Measurements from ENCODE around the gene NCL.
"Not testable (repeated sequence)": the region's sequence is repeated elsewhere in the genome, so short reads cannot be mapped to it uniquely, and the experiment has no call there.

GRCh38 chr2:231407686-231408085, 56.6 kb downstream of the NCL start:
- TF ChIP-seq RAD21 (IDR thresholded peaks at IDR 0.05; ENCODE audit: low read depth); SIN3A (IDR thresholded peaks at IDR 0.05; ENCODE audit: low read depth); SP1 (IDR thresholded peaks at IDR 0.05; ENCODE audit: low read depth); ATF3 (IDR thresholded peaks at IDR 0.05); JUND (IDR thresholded peaks at IDR 0.05): not testable (repeated sequence)
- TF ChIP-seq, protein P1, sequence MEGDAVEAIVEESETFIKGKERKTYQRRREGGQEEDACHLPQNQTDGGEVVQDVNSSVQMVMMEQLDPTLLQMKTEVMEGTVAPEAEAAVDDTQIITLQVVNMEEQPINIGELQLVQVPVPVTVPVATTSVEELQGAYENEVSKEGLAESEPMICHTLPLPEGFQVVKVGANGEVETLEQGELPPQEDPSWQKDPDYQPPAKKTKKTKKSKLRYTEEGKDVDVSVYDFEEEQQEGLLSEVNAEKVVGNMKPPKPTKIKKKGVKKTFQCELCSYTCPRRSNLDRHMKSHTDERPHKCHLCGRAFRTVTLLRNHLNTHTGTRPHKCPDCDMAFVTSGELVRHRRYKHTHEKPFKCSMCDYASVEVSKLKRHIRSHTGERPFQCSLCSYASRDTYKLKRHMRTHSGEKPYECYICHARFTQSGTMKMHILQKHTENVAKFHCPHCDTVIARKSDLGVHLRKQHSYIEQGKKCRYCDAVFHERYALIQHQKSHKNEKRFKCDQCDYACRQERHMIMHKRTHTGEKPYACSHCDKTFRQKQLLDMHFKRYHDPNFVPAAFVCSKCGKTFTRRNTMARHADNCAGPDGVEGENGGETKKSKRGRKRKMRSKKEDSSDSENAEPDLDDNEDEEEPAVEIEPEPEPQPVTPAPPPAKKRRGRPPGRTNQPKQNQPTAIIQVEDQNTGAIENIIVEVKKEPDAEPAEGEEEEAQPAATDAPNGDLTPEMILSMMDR (IDR thresholded peaks at IDR 0.05 in 2 of 3, conservative IDR thresholded peaks at IDR 0.05 in 1 of 3; ENCODE audit: borderline replicate concordance in 1 of 3, insufficient read depth in 1 of 3, low read depth in 2 of 3, low read length in 2 of 3): not testable (repeated sequence)

Data from HCT116 (cell line).